ENCODE measurements around the gene FAM111B. TPM values are rescaled to one million over a fixed set of nuclear protein-coding genes. Genes with fewer than 3 reads are reported as not detected.

FAM111B gene
- 1 to 10 TPM in 2 of 4 donors, under 1 TPM in 1, not detected in 1; 0.38 to 1.4 (median 1.1) TPM for total RNA-seq

GRCh38 chr11:59106363-59107336 is at the start of gene FAM111B:
FAM111B (plus strand) TSS chr11:59107237; CDS start chr11:59109626, 2,389 bp downstream.
- no peak for TF ChIP-seq CTCF (IDR thresholded peaks at IDR 0.05; ENCODE audit: low read depth)

DNA sequence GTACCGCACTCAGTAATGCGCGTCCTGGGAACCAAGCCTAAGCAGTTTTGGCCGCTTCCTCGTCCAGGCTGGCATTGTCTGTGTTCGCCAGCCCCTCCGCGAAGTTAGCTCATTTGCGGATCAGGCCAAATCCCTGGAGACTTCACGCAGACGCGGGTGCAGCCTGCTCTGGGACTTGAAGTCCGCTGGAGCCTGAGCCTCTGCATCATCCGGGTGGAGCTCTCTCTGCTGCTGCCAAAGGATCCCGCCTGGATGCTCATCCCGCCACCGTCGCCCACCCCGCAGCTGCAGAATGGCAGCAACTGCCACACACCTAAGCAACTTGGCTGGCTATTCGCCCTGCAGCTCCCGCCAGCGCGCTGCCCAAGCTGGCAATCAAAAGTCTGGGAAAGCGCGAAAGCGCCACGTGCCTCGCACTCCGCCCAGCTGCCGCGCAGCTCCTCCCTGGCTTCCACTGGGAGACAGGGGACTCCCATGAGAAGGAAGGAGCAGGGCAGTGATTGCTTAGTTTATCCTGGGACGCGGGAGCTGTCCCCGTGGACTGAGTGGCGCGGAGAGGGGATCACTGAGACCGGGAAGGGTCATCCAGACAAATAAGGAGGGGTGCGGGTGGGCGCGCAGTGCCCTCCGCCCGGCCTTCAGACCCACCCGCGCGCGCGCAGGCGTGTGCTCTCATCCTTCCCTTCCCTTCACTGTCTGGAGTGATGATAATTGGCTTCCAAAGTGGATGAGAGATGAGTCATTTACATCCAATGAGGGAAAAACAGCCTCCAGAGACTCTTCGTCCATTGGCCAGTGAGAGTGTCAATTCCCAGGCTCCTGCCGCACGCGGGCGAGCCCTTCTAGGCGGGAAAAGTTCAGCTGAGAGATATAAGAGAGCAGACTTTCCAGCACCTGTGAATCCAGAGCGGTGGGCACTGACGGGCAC is 44.2 kb upstream of the FAM111B start:
- TF ChIP-seq CTCF (IDR thresholded peaks at IDR 0.05; ENCODE audit: low read depth) = no peak

- no peak for TF ChIP-seq CTCF (IDR thresholded peaks at IDR 0.05; ENCODE audit: low read depth)
Measured at GRCh38 chr11:59069087-59069486, 38.0 kb upstream of the FAM111B start.

GRCh38 chr11:59076876-59077571 is 30.0 kb upstream of the FAM111B start:
- no peak for TF ChIP-seq CTCF (IDR thresholded peaks at IDR 0.05; ENCODE audit: low read depth)

GRCh38 chr11:59078435-59078834 is 28.6 kb upstream of the FAM111B start:
- TF ChIP-seq CTCF (IDR thresholded peaks at IDR 0.05; ENCODE audit: low read depth) = no peak

DNA sequence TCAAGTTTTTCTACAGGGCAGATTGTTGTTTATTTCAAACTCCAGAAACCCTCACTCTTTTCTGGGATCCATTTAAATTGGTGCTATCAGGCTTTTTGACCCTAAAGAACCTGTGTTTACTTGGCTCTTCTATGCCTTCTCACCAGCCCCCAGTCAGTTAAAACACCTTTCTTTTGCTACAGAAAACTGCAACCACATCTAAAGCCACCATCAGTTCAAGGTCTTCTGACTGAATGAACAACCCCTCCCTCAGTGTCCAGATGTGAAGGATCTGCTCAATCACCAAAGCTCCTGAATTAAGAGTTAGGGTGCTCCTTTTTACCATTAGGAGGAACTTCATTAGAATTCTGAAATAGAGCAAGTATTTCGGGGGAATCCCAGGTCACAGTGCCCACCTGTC is 28.0 kb upstream of the FAM111B start:
- no peak for TF ChIP-seq CTCF (IDR thresholded peaks at IDR 0.05; ENCODE audit: low read depth)

All from subcutaneous adipose tissue (tissue), 4 donors.